DND-41 (cell line): ENCODE measurements around the gene ARMC3.

Source experiments
- ATAC-seq: fragments of 200-7000 bp; cut with Tn5 transposase; 3 replicates; pipeline ENCODE4 v1.9.1; 2021; ENCODE audit warnings: low read depth; ENCODE audit not compliant: insufficient read depth
- DNase-seq: peaks from one replicate; pipeline ENCODE4 v3.0.0-alpha.2; 2020
- H2AFZ ChIP-seq: 2 replicates; pipeline ENCODE4 v1.6.0; 2012; ENCODE audit warnings: low read depth, low read length
- H3K27ac ChIP-seq: 2 replicates; pipeline ENCODE4 v1.5.1; 2012; ENCODE audit warnings: low read length, inconsistent platforms
- H3K27me3 ChIP-seq: fragments of 200-600 bp; sonication (generic); 2 replicates; pipeline ENCODE4 v1.6.0; 2012; ENCODE audit warnings: low read length, mild to moderate bottlenecking, inconsistent platforms; ENCODE audit not compliant: insufficient read depth, poor library complexity
- H3K36me3 ChIP-seq: 2 replicates; pipeline ENCODE4 v1.5.1; 2012; ENCODE audit warnings: low read length, inconsistent platforms; ENCODE audit not compliant: insufficient read depth
- H3K4me1 ChIP-seq: 2 replicates; pipeline ENCODE4 v1.5.1; 2012; ENCODE audit warnings: mild to moderate bottlenecking, low read length; ENCODE audit not compliant: insufficient read depth
- H3K4me2 ChIP-seq: 2 replicates; pipeline ENCODE4 v1.6.0; 2012; ENCODE audit warnings: mild to moderate bottlenecking, moderate library complexity, low read length, inconsistent platforms; ENCODE audit not compliant: insufficient read depth
- H3K4me3 ChIP-seq, 2 experiments: fragments of 200-600 bp in 1 of 2; shearing (Covaris generic) in 1 of 2; 2 replicates each; pipeline ENCODE4 v1.5.1; 2012 to 2016; ENCODE audit warnings: inconsistent platforms in 2 of 2, low read length in 2 of 2, mild to moderate bottlenecking in 2 of 2, low read depth in 1 of 2, moderate library complexity in 1 of 2
- H3K79me2 ChIP-seq: 2 replicates; pipeline ENCODE4 v1.6.0; 2012; ENCODE audit warnings: low read length, inconsistent platforms; ENCODE audit not compliant: insufficient read depth
- H3K9ac ChIP-seq: 2 replicates; pipeline ENCODE4 v1.6.0; 2012; ENCODE audit warnings: low read depth, mild to moderate bottlenecking, inconsistent platforms, low read length, moderate library complexity
- H3K9me3 ChIP-seq: 2 replicates; pipeline ENCODE4 v1.5.1; 2012; ENCODE audit warnings: low read length, moderate library complexity, mild to moderate bottlenecking, inconsistent platforms; ENCODE audit not compliant: insufficient read depth, severe bottlenecking
- H4K20me1 ChIP-seq: 2 replicates; pipeline ENCODE4 v1.6.0; 2012; ENCODE audit warnings: low read length; ENCODE audit not compliant: insufficient read depth
- EZH2 ChIP-seq: IDR thresholded peaks from 3 replicates; pipeline ENCODE4 v1.6.1; 2012; ENCODE audit warnings: borderline replicate concordance, low read depth, mild to moderate bottlenecking, moderate library complexity, low read length, inconsistent platforms; ENCODE audit not compliant: severe bottlenecking
- TF ChIP-seq, protein P1 (sequence below): IDR thresholded peaks from 2 replicates; pipeline ENCODE4 v1.5.1; 2012; ENCODE audit warnings: borderline replicate concordance, low read length, moderate library complexity, mild to moderate bottlenecking; ENCODE audit not compliant: poor library complexity, severe bottlenecking; ENCODE audit errors: extremely low read depth

The ARMC3 gene

DNA sequence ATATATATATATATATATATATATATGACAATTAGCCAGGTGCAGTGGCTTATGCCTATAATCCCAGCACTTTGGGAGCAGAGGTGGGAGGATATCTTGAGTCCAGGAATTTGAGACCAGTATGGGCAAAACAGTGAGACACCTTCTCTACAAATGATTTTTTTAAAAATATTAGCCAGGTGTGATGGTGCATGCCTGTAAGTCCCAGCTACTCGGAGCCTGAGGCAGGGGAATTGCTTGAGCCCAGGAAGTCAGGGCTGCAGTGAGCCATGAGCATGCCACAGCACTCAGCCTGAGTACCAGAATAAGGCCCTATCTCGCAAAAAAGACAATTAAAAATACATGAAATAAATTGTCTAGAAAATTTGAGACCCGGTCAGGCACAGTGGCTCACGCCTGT is 120.3 kb downstream of the ARMC3 start:
- Histone ChIP-seq H3K9ac (no peak overlapping the region), H3K27me3 (peaks cover 6% of the 10 kb centered on the region), H2AFZ (no peak overlapping the region), H3K79me2 (no peaks in the 10 kb centered on the region), H3K36me3 (no peaks in the 10 kb centered on the region), H3K9me3 (no peaks in the 10 kb centered on the region), H4K20me1 (no peaks in the 10 kb centered on the region), H3K4me2 (no peak overlapping the region), H3K27ac (no peak overlapping the region), H3K4me3 (no peak overlapping the region), H3K4me1 (no peaks in the 10 kb centered on the region)
- TF ChIP-seq EZH2, result no peak
- TF ChIP-seq, protein P1, sequence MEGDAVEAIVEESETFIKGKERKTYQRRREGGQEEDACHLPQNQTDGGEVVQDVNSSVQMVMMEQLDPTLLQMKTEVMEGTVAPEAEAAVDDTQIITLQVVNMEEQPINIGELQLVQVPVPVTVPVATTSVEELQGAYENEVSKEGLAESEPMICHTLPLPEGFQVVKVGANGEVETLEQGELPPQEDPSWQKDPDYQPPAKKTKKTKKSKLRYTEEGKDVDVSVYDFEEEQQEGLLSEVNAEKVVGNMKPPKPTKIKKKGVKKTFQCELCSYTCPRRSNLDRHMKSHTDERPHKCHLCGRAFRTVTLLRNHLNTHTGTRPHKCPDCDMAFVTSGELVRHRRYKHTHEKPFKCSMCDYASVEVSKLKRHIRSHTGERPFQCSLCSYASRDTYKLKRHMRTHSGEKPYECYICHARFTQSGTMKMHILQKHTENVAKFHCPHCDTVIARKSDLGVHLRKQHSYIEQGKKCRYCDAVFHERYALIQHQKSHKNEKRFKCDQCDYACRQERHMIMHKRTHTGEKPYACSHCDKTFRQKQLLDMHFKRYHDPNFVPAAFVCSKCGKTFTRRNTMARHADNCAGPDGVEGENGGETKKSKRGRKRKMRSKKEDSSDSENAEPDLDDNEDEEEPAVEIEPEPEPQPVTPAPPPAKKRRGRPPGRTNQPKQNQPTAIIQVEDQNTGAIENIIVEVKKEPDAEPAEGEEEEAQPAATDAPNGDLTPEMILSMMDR, result no peak
- DNase-seq (no peak), ATAC-seq (no peak)

DNA sequence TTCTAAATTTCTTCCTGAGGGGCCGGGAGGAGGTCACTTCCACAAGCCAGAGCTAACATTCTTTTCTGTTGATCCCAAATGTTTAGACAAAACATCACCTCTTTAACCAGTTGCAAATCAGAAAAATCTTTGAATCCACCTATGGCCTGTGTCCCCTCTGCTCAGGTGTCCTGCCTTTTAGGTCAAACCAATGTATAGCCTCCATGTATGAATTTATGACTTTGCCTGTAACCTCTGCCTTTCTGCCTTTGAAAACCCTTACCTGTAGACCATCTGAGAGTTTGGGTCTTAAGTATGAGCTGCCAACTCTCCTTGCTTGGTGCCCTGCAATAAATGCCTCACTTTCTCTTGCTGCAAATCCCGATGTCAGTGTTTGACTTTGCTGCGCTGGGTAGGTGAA is 123.4 kb downstream of the ARMC3 start:
- DNase-seq, result no peak
- no peaks in the 10 kb centered on the region for H3K79me2 ChIP-seq
- no peak overlapping the region for H3K4me3 ChIP-seq
- ATAC-seq, result no peak
- no peaks in the 10 kb centered on the region for H4K20me1 ChIP-seq
- H3K9me3 ChIP-seq, result no peaks in the 10 kb centered on the region
- no peaks in the 10 kb centered on the region for H3K36me3 ChIP-seq
- no peak overlapping the region for H2AFZ ChIP-seq
- no peak overlapping the region for H3K4me2 ChIP-seq
- H3K27ac ChIP-seq, result no peak overlapping the region
- H3K4me1 ChIP-seq, result no peaks in the 10 kb centered on the region
- no peak overlapping the region for H3K9ac ChIP-seq
- peaks cover 6% of the 10 kb centered on the region for H3K27me3 ChIP-seq
- TF ChIP-seq EZH2, result no peak
- TF ChIP-seq, protein P1, result no peak

DNA sequence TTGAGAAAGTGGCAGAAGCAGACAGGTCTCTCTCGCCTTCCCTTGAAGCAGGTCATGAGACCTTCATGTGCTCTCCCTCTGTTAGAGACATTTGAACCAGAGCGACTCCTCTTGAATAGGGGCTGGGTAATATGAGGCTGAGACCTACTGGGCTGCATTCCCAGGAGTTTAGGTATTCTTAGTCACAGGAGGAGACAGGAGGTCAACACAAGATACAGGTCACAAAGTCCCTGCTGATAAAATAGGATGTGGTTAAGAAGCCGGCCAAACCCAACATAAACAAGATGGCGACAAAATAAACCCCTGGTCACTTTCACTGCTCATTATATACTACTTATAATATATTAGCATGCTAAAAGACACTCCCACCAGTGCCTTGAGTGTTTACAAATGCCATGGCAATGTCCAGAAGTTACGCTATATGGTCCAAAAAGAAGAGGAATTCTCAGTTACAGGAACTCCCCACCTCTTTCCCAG is 124.0 kb downstream of the ARMC3 start:
- TF ChIP-seq, protein P1, result no peak
- no peak for TF ChIP-seq EZH2
- DNase-seq (no peak), ATAC-seq (no peak)
- no peak overlapping the region for H3K4me3 ChIP-seq
- no peaks in the 10 kb centered on the region for H3K9me3 ChIP-seq
- no peak overlapping the region for H3K9ac ChIP-seq
- H3K79me2 ChIP-seq, result no peaks in the 10 kb centered on the region
- no peak overlapping the region for H3K27ac ChIP-seq
- H3K36me3 ChIP-seq, result no peaks in the 10 kb centered on the region
- peaks cover 6% of the 10 kb centered on the region for H3K27me3 ChIP-seq
- no peaks in the 10 kb centered on the region for H4K20me1 ChIP-seq
- H3K4me1 ChIP-seq, result no peaks in the 10 kb centered on the region
- H3K4me2 ChIP-seq, result no peak overlapping the region
- no peak overlapping the region for H2AFZ ChIP-seq

DNA sequence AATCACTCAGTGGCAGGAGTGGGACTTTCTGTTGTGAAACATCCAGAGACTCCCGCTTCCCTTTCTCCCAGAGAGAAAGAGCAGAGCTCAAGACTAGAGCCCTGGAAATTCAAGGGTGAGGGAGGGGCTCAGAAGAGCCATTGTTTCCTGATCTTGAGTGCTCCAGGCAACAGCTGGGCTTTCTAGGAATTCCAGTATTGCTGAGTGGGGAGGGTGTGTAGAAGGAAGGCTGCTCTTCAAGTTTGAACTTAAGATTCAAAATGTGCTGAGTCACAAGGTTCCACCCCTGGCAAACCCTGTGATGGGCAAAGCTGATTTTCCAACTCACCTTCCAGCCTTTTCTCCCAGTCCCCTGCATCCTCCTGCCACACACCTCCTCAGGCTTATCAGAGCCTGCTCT is 125.2 kb downstream of the ARMC3 start:
- Histone ChIP-seq H3K4me3 (no peak overlapping the region), H4K20me1 (no peaks in the 10 kb centered on the region), H3K9me3 (no peaks in the 10 kb centered on the region), H3K79me2 (no peaks in the 10 kb centered on the region), H3K4me1 (no peaks in the 10 kb centered on the region), H3K36me3 (no peaks in the 10 kb centered on the region), H3K4me2 (no peak overlapping the region), H3K27ac (no peak overlapping the region), H3K9ac (no peak overlapping the region), H2AFZ (no peak overlapping the region), H3K27me3 (peaks cover 11% of the 10 kb centered on the region)
- no peak for ATAC-seq
- TF ChIP-seq EZH2, result no peak
- TF ChIP-seq, protein P1, result no peak
- no peak for DNase-seq
